IMR-90 (cell line): ENCODE measurements around the gene GRIA4. TPM values are rescaled to one million over a fixed set of nuclear protein-coding genes. Genes with fewer than 3 reads are reported as not detected.
A peak's percentile ranks its signal among the peaks of the same experiment; 100 is the strongest.

Experiments
- ATAC-seq: fragments of 200-7000 bp; cut with Tn5 transposase; 2 replicates; pipeline ENCODE4 v1.9.1; 2020; ENCODE audit warnings: low read depth, mild to moderate bottlenecking, moderate library complexity
- BruUV-seq: library from RNA; stranded (reverse); fragments of 400-500 nt; replicated peaks from 2 replicates; lab custom pipeline; 2021; lab: Mats Ljungman, UMichigan
- CTCF ChIA-PET: fragments of 300-600 bp; formaldehyde crosslinking; extraction: SDS; loops from one replicate; lab custom pipeline; 2021; ENCODE audit warnings: antibody characterized with exemption; lab: Yijun Ruan, JAX
- POLR2A ChIA-PET: fragments of 300-600 bp; sonication (Branson Sonifier 250); formaldehyde crosslinking; loops from one replicate; lab custom pipeline; 2022; ENCODE audit warnings: antibody characterized with exemption; ENCODE audit not compliant: unreplicated experiment; lab: Charles Lee
- DNase-seq: peaks from one replicate; pipeline ENCODE4 v3.0.0; 2013
- H2AFZ ChIP-seq: replicated peaks from 2 replicates; pipeline ENCODE3; 2013; ENCODE audit warnings: low read length, mild to moderate bottlenecking; ENCODE audit not compliant: poor library complexity
- H2AK5ac ChIP-seq: 2 replicates; pipeline ENCODE4 v1.6.1; 2013; ENCODE audit warnings: low read depth, low read length, inconsistent platforms
- H2AK9ac ChIP-seq: replicated peaks from 2 replicates; pipeline ENCODE3; 2013; ENCODE audit warnings: mild to moderate bottlenecking, low read depth, low read length, moderate library complexity; ENCODE audit not compliant: poor library complexity
- H2BK120ac ChIP-seq: 2 replicates; pipeline ENCODE4 v1.6.1; 2013; ENCODE audit warnings: low read depth, low read length, inconsistent platforms
- H2BK15ac ChIP-seq: 3 replicates; pipeline ENCODE4 v1.6.1; 2013; ENCODE audit warnings: low read depth, low read length, inconsistent platforms
- H2BK20ac ChIP-seq: 2 replicates; pipeline ENCODE4 v1.6.1; 2013; ENCODE audit warnings: low read depth, mild to moderate bottlenecking, inconsistent platforms, low read length, moderate library complexity
- H2BK5ac ChIP-seq: 2 replicates; pipeline ENCODE4 v1.6.1; 2013; ENCODE audit warnings: mild to moderate bottlenecking, low read depth, low read length, inconsistent platforms; ENCODE audit not compliant: poor library complexity, severe bottlenecking
- H3K14ac ChIP-seq: replicated peaks from 2 replicates; pipeline ENCODE4 v1.6.1; 2013; ENCODE audit warnings: low read depth, low read length, inconsistent platforms
- H3K18ac ChIP-seq: 2 replicates; pipeline ENCODE4 v1.6.1; 2013; ENCODE audit warnings: low read depth, low read length, control low read depth
- H3K23ac ChIP-seq: 2 replicates; pipeline ENCODE4 v1.6.1; 2013; ENCODE audit warnings: low read depth, low read length, inconsistent platforms
- H3K27ac ChIP-seq: 2 replicates; pipeline ENCODE4 v1.5.1; 2013; ENCODE audit warnings: mild to moderate bottlenecking, control low read depth, low read length; ENCODE audit not compliant: insufficient read depth
- H3K27me3 ChIP-seq: 2 replicates; pipeline ENCODE4 v1.6.1; 2013; ENCODE audit warnings: low read length; ENCODE audit not compliant: control insufficient read depth, insufficient read depth
- H3K36me3 ChIP-seq: 2 replicates; pipeline ENCODE4 v1.6.1; 2013; ENCODE audit warnings: low read length, mixed read lengths; ENCODE audit not compliant: control insufficient read depth, insufficient read depth
- H3K4ac ChIP-seq: 2 replicates; pipeline ENCODE4 v1.6.1; 2013; ENCODE audit warnings: low read depth, low read length, inconsistent platforms
- H3K4me1 ChIP-seq: 2 replicates; pipeline ENCODE4 v1.6.1; 2013; ENCODE audit warnings: low read length, mixed read lengths; ENCODE audit not compliant: control insufficient read depth, insufficient read depth
- H3K4me2 ChIP-seq: 2 replicates; pipeline ENCODE4 v1.6.1; 2013; ENCODE audit warnings: low read depth, mild to moderate bottlenecking, control low read depth, low read length, moderate library complexity
- H3K4me3 ChIP-seq: 2 replicates; pipeline ENCODE4 v1.5.1; 2013; ENCODE audit warnings: low read depth, mild to moderate bottlenecking, control low read depth, low read length, moderate library complexity; ENCODE audit not compliant: insufficient read depth
- H3K56ac ChIP-seq: 2 replicates; pipeline ENCODE4 v1.6.1; 2013; ENCODE audit warnings: low read length, inconsistent platforms; ENCODE audit not compliant: insufficient read depth; ENCODE audit errors: extremely low read depth
- H3K79me1 ChIP-seq, 2 experiments: 2 replicates each; pipeline ENCODE4 v1.6.1; 2013; ENCODE audit warnings: low read length in 2 of 2, inconsistent platforms in 1 of 2, low read depth in 1 of 2
- H3K9ac ChIP-seq: 2 replicates; pipeline ENCODE4 v1.6.1; 2013; ENCODE audit warnings: low read depth, low read length, control low read depth
- H3K9me1 ChIP-seq: 2 replicates; pipeline ENCODE4 v1.6.1; 2013; ENCODE audit warnings: low read length, inconsistent platforms; ENCODE audit not compliant: insufficient read depth
- H3K9me3 ChIP-seq: 2 replicates; pipeline ENCODE4 v1.6.1; 2013; ENCODE audit warnings: low read length; ENCODE audit not compliant: control insufficient read depth, insufficient read depth
- H4K20me1 ChIP-seq: 2 replicates; pipeline ENCODE4 v1.6.1; 2013; ENCODE audit warnings: low read length, inconsistent platforms; ENCODE audit not compliant: insufficient read depth
- H4K5ac ChIP-seq: 2 replicates; pipeline ENCODE4 v1.6.1; 2013; ENCODE audit warnings: mild to moderate bottlenecking, low read depth, low read length, control low read depth
- H4K8ac ChIP-seq, 2 experiments: 2 replicates each; pipeline ENCODE4 v1.6.1; 2013; ENCODE audit warnings: low read depth in 2 of 2, low read length in 2 of 2, control low read depth in 1 of 2, inconsistent platforms in 1 of 2
- H4K91ac ChIP-seq: 2 replicates; pipeline ENCODE4 v1.6.1; 2013; ENCODE audit warnings: low read depth, low read length, inconsistent platforms; ENCODE audit not compliant: insufficient read depth
- CHD1 ChIP-seq: IDR thresholded peaks from 2 replicates; pipeline ENCODE4 v1.6.1; 2012; ENCODE audit warnings: low read depth, low read length, improper control_type of control experiment
- CTCF ChIP-seq: conservative IDR thresholded peaks from 2 replicates; pipeline ENCODE4 v1.5.1; 2012; ENCODE audit warnings: mild to moderate bottlenecking, low read depth, low read length, improper control_type of control experiment
- ELK1 ChIP-seq: fragments of 150-350 bp; IDR thresholded peaks from 2 replicates; pipeline ENCODE4 v1.6.1; 2016; ENCODE audit warnings: low read depth, mild to moderate bottlenecking, low read length, moderate library complexity, borderline replicate concordance
- FOS ChIP-seq: fragments of 150-350 bp; IDR thresholded peaks from 2 replicates; pipeline ENCODE4 v1.6.1; 2016; ENCODE audit warnings: low read depth, low read length
- MAFK ChIP-seq: IDR thresholded peaks from 2 replicates; pipeline ENCODE4 v1.6.1; 2012; ENCODE audit warnings: low read depth, low read length, improper control_type of control experiment
- MAZ ChIP-seq: IDR thresholded peaks from 2 replicates; pipeline ENCODE4 v1.6.1; 2012; ENCODE audit warnings: low read depth, mild to moderate bottlenecking, low read length, improper control_type of control experiment, moderate library complexity, borderline replicate concordance
- MXI1 ChIP-seq: IDR thresholded peaks from 2 replicates; pipeline ENCODE4 v1.6.1; 2012; ENCODE audit warnings: low read depth, mild to moderate bottlenecking, low read length, moderate library complexity, borderline replicate concordance
- POLR2A ChIP-seq: IDR thresholded peaks from 2 replicates; pipeline ENCODE4 v1.6.1; 2012; ENCODE audit warnings: mild to moderate bottlenecking, low read depth, low read length
- RAD21 ChIP-seq: IDR thresholded peaks from 2 replicates; pipeline ENCODE4 v1.6.1; 2012; ENCODE audit warnings: low read length, improper control_type of control experiment
- RCOR1 ChIP-seq: IDR thresholded peaks from 2 replicates; pipeline ENCODE4 v1.6.1; 2012; ENCODE audit warnings: mild to moderate bottlenecking, low read length, improper control_type of control experiment; ENCODE audit not compliant: insufficient replicate concordance
- SMC3 ChIP-seq: fragments of 150-350 bp; IDR thresholded peaks from 2 replicates; pipeline ENCODE4 v1.6.1; 2016; ENCODE audit warnings: low read depth, mild to moderate bottlenecking, antibody characterized with exemption, low read length, moderate library complexity
- USF2 ChIP-seq: fragments of 150-350 bp; IDR thresholded peaks from 2 replicates; pipeline ENCODE4 v1.6.1; 2017; ENCODE audit warnings: mild to moderate bottlenecking, antibody characterized with exemption, low read length, low read depth
- WGBS, 2 experiments: methylation state at CpG; one replicate each; pipeline versions ENCODE4 v1.1.5 to v1.1.7; 2013; ENCODE audit warnings: missing lambda C conversion rate in 2 of 2; ENCODE audit not compliant: insufficient read length in 1 of 2; ENCODE audit errors: extremely low coverage in 2 of 2; 5-methylcytosine and 5-hydroxymethylcytosine counted together
- dilution Hi-C: fragments of 300-500 bp; cut with HindIII; formaldehyde crosslinking; loops from one replicate; pipeline ENCODE4 v1.14.3; 2018; ENCODE audit warnings: low sequenced_read_pairs; ENCODE audit not compliant: unreplicated experiment
- in situ Hi-C: fragments of 300-500 bp; cut with MboI; formaldehyde crosslinking; loops from 3 replicates; pipeline ENCODE4 v1.14.3; 2019; ENCODE audit warnings: low sequenced_read_pairs, inconsistent platforms, mixed read lengths
- intact Hi-C: fragments of 100-400 bp; cut with micrococcal nuclease; formaldehyde crosslinking; loops from 2 replicates; pipeline ENCODE4 v1.10.0; 2022
- polyA plus RNA-seq, 3 experiments: library from polyadenylated mRNA; depleted of rRNA; stranded (reverse); fragments of >200 nt; gene quantifications; 2 replicates each; pipeline ENCODE4 v1.2.3, GENCODE V29; 2012; ENCODE audit warnings: low replicate concordance in 1 of 3
- total RNA-seq: library from RNA; depleted of rRNA; stranded (reverse); fragments of >200 nt; gene quantifications from 2 replicates; pipeline ENCODE4 v1.2.3, GENCODE V29; 2012

Gene GRIA4
- total and polyA plus RNA-seq, 2 of the 4 experiments (the other 2 are of a cell fraction) = 0.36 to 1.0 TPM

GRCh38 chr11:105935791-105936190, 325.9 kb downstream of the GRIA4 start:
- Histone ChIP-seq H3K9me1 (no peaks in the 10 kb centered on the region), H3K14ac (peak overlapping the region; percentile 20; the same call in 1 of the 2 replicates), H2AFZ (no peak overlapping the region), H4K20me1 (no peaks in the 10 kb centered on the region), H2BK20ac (peak overlapping the region; percentile 85), H2BK15ac (peak overlapping the region; percentile 37; the same call in 1 of the 3 replicates), H2BK120ac (peak overlapping the region; percentile 78), H4K8ac (peak overlapping the region; percentile 37 to 51), H4K5ac (peak overlapping the region; percentile 79), H3K23ac (peak overlapping the region; percentile 46), H3K27me3 (no peaks in the 10 kb centered on the region), H2AK9ac (no peak overlapping the region), H3K4ac (peak overlapping the region; percentile 83), H3K18ac (peak overlapping the region; percentile 16), H3K56ac (peak overlapping the region; percentile 57; the same call in 1 of the 2 replicates), H3K27ac (peak overlapping the region; percentile 15; the same call in 1 of the 2 replicates), H3K4me2 (no peak overlapping the region), H3K9me3 (no peaks in the 10 kb centered on the region), H3K79me1 (no peaks in the 10 kb centered on the region), H3K4me1 (peaks cover 11% of the 10 kb centered on the region), H2AK5ac (peak overlapping the region; percentile 52; the same call in 1 of the 2 replicates), H3K4me3 (no peak overlapping the region), H3K36me3 (no peaks in the 10 kb centered on the region), H2BK5ac (peak overlapping the region; percentile 22), H3K9ac (no peak overlapping the region), H4K91ac (peak overlapping the region; percentile 76)
- ChIA-PET POLR2A (interaction anchor here (0.6 kb wide), 1 partner anchor 1996 kb away, joined by 3 read pairs; no protein-coding TSS in a partner anchor), CTCF (no interaction called here)
- in situ Hi-C loops (no loop called here), intact Hi-C loops (loop anchor here (10.0 kb wide), 1 partner anchor 139 kb away; the partner anchor contains the start of genes AASDHPPT and KBTBD3), dilution Hi-C loops (no loop called here)
- DNase-seq (peak; percentile 18), ATAC-seq (peak; percentile 41)
- TF ChIP-seq FOS (no peak), MAFK (no peak), CHD1 (no peak), RCOR1 (no peak), USF2 (no peak), MAZ (no peak), CTCF (no peak), RAD21 (no peak), POLR2A (no peak), SMC3 (no peak), ELK1 (no peak), MXI1 (no peak)
- no CpG with 5 or more reads among the region's 2 CpGs for WGBS, 2 experiments
- BruUV-seq = no TSS peak
